DOHH2 (cell line): Measurements from ENCODE around the gene TERB1.

Experiments used
- H3F3A ChIP-seq: fragments of 200-600 bp; sonication (generic), shearing (Covaris generic); 2 replicates; pipeline ENCODE4 v1.6.0; 2016; ENCODE audit warnings: antibody characterized with exemption, mild to moderate bottlenecking; ENCODE audit not compliant: control insufficient read depth, insufficient read depth
- H3K27ac ChIP-seq: fragments of 200-600 bp; sonication (generic); 2 replicates; pipeline ENCODE4 v1.5.1; 2014; ENCODE audit warnings: low read depth, mild to moderate bottlenecking, low read length, moderate library complexity
- H3K27me3 ChIP-seq: fragments of 200-600 bp; sonication (generic); 2 replicates; pipeline ENCODE4 v1.6.1; 2014; ENCODE audit warnings: mild to moderate bottlenecking, low read length, mixed read lengths; ENCODE audit not compliant: control insufficient read depth
- H3K36me3 ChIP-seq: fragments of 200-600 bp; sonication (generic); 2 replicates; pipeline ENCODE4 v1.6.1; 2014; ENCODE audit warnings: mild to moderate bottlenecking, low read length, moderate library complexity, mixed read lengths; ENCODE audit not compliant: control insufficient read depth
- H3K4me1 ChIP-seq: fragments of 200-600 bp; sonication (generic); 2 replicates; pipeline ENCODE4 v1.6.1; 2014; ENCODE audit warnings: mild to moderate bottlenecking, low read length, mixed read lengths; ENCODE audit not compliant: control insufficient read depth
- H3K4me2 ChIP-seq: fragments of 200-600 bp; sonication (generic); 2 replicates; pipeline ENCODE4 v1.6.0; 2014; ENCODE audit warnings: mild to moderate bottlenecking, low read length, moderate library complexity
- H3K4me3 ChIP-seq: fragments of 200-600 bp; sonication (generic); 2 replicates; pipeline ENCODE4 v1.5.1; 2014; ENCODE audit warnings: mild to moderate bottlenecking, low read length, mixed read lengths
- H3K79me2 ChIP-seq: fragments of 200-600 bp; sonication (generic); 2 replicates; pipeline ENCODE4 v1.6.1; 2014; ENCODE audit warnings: mild to moderate bottlenecking, low read length, mixed read lengths; ENCODE audit not compliant: control insufficient read depth
- H3K9me2 ChIP-seq: fragments of 200-600 bp; sonication (generic); replicated peaks from 2 replicates; pipeline ENCODE4 v1.6.1; 2014; ENCODE audit warnings: mild to moderate bottlenecking, low read length, mixed read lengths; ENCODE audit not compliant: control insufficient read depth
- H3K9me3 ChIP-seq: fragments of 200-600 bp; sonication (generic); 2 replicates; pipeline ENCODE4 v1.6.1; 2014; ENCODE audit warnings: antibody characterized with exemption, low read length, mixed read lengths; ENCODE audit not compliant: control insufficient read depth, insufficient read depth
- H4K20me1 ChIP-seq: fragments of 200-600 bp; sonication (generic); 2 replicates; pipeline ENCODE4 v1.6.0; 2014; ENCODE audit warnings: low read depth, mild to moderate bottlenecking, antibody characterized with exemption, low read length, moderate library complexity; ENCODE audit not compliant: control insufficient read depth, insufficient read depth
- EZH2phosphoT487 ChIP-seq: fragments of 200-600 bp; sonication (generic); IDR thresholded peaks from 2 replicates; pipeline ENCODE4 v1.6.1; 2017; ENCODE audit warnings: borderline replicate concordance, mild to moderate bottlenecking, antibody characterized with exemption, low read length, moderate library complexity, mixed read lengths
- TF ChIP-seq, protein P1 (sequence below): fragments of 200-600 bp; sonication (generic); IDR thresholded peaks from one replicate; pipeline ENCODE4 v1.5.1; 2014; ENCODE audit warnings: antibody characterized with exemption, mild to moderate bottlenecking, low read depth, low read length; ENCODE audit not compliant: poor library complexity, severe bottlenecking

Gene TERB1

DNA sequence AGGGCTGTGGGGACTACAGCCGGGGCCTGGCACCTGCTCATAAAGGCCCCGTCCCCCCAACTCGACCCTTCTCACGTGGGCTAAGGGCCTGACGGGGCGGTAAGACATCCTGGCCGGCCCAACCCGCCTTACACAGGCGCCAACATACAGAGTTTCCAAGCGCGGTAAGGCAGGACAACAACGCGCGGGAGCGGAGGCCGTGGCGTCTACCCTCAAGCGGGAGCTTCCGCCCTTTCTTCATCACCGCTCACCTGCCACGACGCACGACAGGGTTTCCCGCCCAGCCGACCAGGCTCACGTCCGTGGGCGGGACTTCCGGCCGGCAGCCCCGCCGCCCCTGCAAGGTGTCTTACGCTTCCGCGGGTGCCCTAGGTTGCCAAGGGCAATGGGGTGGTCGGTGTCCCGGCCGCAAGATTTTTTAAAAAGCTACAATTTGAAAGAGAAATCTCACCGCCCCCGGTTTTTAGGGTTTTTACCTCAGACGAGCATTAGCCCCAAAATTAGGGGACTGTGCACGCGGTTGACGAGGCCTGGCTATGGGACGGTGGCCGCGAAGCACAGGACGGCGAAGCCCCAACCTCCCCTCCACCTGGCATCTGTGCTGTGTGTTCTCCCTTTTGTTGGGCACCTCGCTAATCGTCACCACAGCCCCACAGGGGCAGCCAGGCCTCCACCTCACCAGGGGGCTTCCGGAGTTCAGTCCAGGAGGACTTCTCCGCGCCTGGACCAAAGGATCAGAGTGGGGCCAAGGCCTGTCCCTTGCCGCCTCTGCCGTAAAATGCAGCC lies at the start of gene TERB1:
TSS of gene TERB1 (minus strand) at position 265 of the 786 bp plus-strand sequence. CDS start 4,786 bp downstream, outside the sequence.
- Histone ChIP-seq H3K27me3 (no peaks in the 10 kb centered on the region), H3K4me2 (no peak within 1 kb of the TSS), H3K79me2 (no peaks in the 10 kb centered on the region), H3K9me2 (no peaks in the 10 kb centered on the region), H3F3A (peaks cover 9% of the 10 kb centered on the region; the same call in 1 of the 2 replicates), H3K9me3 (no peaks in the 10 kb centered on the region), H3K4me3 (no peak within 1 kb of the TSS), H3K27ac (no peak within 1 kb of the TSS), H4K20me1 (no peaks in the 10 kb centered on the region), H3K4me1 (no peaks in the 10 kb centered on the region), H3K36me3 (peaks cover 36% of the 10 kb centered on the region)
- TF ChIP-seq, protein P1, sequence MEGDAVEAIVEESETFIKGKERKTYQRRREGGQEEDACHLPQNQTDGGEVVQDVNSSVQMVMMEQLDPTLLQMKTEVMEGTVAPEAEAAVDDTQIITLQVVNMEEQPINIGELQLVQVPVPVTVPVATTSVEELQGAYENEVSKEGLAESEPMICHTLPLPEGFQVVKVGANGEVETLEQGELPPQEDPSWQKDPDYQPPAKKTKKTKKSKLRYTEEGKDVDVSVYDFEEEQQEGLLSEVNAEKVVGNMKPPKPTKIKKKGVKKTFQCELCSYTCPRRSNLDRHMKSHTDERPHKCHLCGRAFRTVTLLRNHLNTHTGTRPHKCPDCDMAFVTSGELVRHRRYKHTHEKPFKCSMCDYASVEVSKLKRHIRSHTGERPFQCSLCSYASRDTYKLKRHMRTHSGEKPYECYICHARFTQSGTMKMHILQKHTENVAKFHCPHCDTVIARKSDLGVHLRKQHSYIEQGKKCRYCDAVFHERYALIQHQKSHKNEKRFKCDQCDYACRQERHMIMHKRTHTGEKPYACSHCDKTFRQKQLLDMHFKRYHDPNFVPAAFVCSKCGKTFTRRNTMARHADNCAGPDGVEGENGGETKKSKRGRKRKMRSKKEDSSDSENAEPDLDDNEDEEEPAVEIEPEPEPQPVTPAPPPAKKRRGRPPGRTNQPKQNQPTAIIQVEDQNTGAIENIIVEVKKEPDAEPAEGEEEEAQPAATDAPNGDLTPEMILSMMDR: no peak

GRCh38 chr16:66850115-66850815 lies 48.9 kb upstream of the TERB1 start:
- H3K4me1 ChIP-seq: peaks cover 8% of the 10 kb centered on the region
- H3K27ac ChIP-seq: no peak overlapping the region
- no peaks in the 10 kb centered on the region for H3K36me3 ChIP-seq
- 0 out of 2 replicates have a peak, but pooled peaks cover 4% of the 10 kb centered on the region for H4K20me1 ChIP-seq
- TF ChIP-seq, protein P1: no peak
- TF ChIP-seq EZH2phosphoT487: no peak
- H3K79me2 ChIP-seq: no peaks in the 10 kb centered on the region
- no peak overlapping the region for H3K4me3 ChIP-seq
- H3K27me3 ChIP-seq: peaks cover 24% of the 10 kb centered on the region
- H3K9me3 ChIP-seq: no peaks in the 10 kb centered on the region
- no peaks in the 10 kb centered on the region for H3K9me2 ChIP-seq
- no peaks in the 10 kb centered on the region for H3F3A ChIP-seq
- H3K4me2 ChIP-seq: no peak overlapping the region

DNA sequence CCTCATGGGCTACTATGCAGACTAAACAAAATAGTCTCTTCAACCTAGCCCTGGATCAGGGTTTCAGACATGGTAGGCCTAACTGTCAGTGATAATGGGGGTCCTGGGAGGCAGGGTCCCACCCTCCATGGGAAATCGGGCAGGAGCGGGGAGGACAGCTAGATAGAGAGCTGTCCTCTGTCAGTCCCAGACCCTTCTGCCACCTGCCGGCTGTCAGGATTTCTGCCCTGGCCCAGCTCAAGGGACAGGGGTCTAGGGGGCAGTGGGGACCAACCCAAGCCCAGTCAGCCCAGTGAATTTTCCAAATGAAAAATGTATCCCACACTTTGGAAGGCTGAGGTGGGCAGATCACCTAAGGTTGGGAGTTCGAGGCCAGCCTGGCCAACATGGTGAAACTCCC lies 48.2 kb upstream of the TERB1 start:
- H3K79me2 ChIP-seq: no peaks in the 10 kb centered on the region
- H3K9me2 ChIP-seq: no peaks in the 10 kb centered on the region
- peaks cover 8% of the 10 kb centered on the region for H3K4me1 ChIP-seq
- no peaks in the 10 kb centered on the region for H3K9me3 ChIP-seq
- H3K4me2 ChIP-seq: no peak overlapping the region
- peaks cover 31% of the 10 kb centered on the region for H3K27me3 ChIP-seq
- no peak overlapping the region for H3K4me3 ChIP-seq
- no peak overlapping the region for H3K27ac ChIP-seq
- TF ChIP-seq EZH2phosphoT487: no peak
- TF ChIP-seq, protein P1: no peak
- 0 out of 2 replicates have a peak, but pooled peaks cover 4% of the 10 kb centered on the region for H4K20me1 ChIP-seq
- H3K36me3 ChIP-seq: no peaks in the 10 kb centered on the region
- no peaks in the 10 kb centered on the region for H3F3A ChIP-seq
